Inferior parietal cortex (tissue), 1 donor: ENCODE results near the gene SOS2.

Experiments used
- DNase-seq: peaks from one replicate; pipeline ENCODE4 v3.0.0-alpha.2; 2016; ENCODE audit errors: extremely low spot score

SOS2 gene

GRCh38 chr14:50116181-50116956 lies 115.0 kb downstream of the SOS2 start, which contains the start of gene VCPKMT:
TSS of gene VCPKMT (minus strand) at chr14:50116572. CDS start at chr14:50116552, 20 bp downstream.
- peak; percentile 92 for DNase-seq

DNA sequence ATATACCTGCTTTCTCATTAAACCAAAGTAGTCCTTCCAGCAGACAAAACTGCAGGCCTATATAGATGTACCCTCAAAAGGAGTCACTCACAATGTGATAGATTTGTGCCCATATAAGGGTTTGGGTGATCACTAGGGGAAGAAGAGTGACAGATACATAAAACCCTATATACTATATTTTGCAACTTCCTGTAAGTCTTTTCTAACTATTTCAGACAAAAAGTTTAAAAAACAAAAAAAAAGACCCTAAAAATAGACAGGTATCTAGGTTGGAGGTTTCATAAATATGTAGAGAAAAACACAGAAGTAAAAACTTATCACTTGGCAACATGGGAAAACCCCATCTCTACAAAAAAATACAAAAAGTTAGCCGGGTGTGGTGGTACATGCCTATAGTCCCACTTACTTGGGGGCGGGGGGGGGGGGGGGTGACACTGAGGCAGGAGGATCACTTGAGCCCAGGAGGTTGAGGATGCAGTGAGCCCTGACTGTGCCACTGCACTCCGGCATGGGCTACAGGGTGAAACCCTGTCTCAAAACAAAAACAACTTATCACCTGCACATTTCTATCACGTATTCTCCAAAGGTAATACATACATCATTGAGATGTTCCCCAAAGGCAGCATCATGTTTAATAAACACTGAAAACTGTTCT lies 117.9 kb downstream of the SOS2 start:
- no peak for DNase-seq

DNA sequence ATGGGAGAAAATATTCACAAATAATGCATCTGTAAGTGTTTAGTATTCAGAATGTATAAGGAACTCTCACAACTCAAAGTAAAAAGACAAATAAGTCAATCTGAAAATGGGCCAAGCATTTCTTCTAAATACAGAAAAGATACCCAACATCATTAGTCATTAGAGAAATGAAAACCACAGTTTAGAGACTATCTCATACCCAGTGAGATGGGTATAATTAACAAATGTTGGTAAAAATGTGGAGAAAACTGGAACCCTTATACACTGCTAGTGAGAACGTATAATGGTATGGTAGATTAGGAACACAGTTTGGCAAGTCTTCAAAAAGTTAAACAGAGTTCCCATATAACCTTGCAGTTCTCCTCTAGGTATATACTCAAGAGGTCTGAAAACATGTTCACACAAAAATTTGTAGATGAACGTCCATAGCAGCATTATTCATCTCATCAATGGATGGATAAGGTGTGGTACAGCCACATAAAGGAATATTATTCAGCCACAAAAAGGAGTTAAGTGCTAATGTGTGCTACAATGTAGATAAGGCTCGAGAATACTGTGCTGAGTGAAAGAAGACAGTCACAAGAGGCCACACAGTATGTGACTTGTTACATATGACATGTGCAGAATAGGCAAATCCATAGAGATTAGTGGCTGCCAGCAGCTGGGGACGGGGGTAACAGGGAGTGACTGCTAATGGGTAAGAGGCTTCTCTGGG lies 120.9 kb downstream of the SOS2 start:
- DNase-seq = no peak

DNA sequence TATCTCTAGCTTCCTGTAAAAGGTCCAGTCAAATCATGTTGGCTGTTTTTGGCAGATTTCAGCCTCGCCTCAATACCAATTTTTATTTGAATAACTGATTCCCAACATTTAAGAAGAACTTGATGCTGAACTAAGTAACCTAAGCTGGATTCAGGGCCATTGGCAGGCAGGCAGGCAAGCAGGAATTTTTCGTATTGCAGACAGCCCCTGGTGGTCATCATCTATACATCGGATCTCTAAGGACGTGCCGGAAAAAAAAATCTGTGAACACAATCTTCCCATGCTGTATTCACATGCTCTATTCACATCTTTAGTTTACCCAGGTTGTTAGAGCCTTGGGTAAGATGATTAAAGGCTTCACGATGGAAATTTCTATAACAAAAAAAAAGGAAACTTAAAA lies 122.0 kb downstream of the SOS2 start:
- DNase-seq = no peak

GRCh38 chr14:50107850-50108249 lies 123.5 kb downstream of the SOS2 start:
- no peak for DNase-seq

GRCh38 chr14:50106178-50106577 lies 125.2 kb downstream of the SOS2 start:
- DNase-seq = no peak

- no peak for DNase-seq
Observed at GRCh38 chr14:50103558-50103957, 127.8 kb downstream of the SOS2 start.

DNA sequence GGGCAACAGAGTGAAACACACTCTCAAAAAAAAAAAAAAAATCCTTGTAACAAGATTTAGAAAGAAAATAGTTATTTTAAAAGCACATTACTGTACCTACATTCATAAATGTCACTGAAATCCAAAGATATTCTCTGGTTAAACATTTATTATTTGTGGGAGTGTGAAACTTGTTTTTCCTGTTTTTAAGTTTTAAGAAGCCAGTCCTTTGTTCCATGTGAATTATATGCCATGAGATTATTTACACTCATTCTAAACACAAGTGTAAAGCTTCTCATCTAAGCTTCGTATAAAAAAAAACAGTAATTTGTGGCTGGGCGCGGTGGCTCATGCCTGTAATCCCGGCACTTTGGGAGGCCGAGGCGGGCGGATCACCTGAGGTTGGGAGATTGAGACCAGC lies 130.0 kb downstream of the SOS2 start:
- DNase-seq = no peak

GRCh38 chr14:50100805-50101204 lies 130.6 kb downstream of the SOS2 start:
- DNase-seq = no peak

GRCh38 chr14:50099335-50099734 lies 132.0 kb downstream of the SOS2 start:
- no peak for DNase-seq

DNA sequence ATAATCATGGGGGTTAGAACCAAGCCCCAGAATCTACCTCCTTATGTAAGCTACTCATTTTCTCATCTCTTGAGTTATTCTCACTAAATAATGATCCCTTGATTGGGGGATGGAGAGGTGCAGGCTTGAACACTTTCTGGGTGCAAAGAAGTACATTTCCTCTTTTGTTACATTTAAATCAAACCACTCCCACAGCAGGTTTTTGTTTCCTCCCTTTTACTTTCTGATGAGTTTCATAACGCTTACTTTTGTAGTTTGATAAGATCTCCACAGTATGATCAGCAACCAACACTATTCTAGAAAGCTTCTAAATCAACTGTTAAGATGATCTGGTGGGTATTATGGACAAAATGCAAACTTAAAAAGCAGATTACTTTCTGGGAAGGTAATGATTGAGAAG lies 135.5 kb downstream of the SOS2 start:
- no peak for DNase-seq

DNA sequence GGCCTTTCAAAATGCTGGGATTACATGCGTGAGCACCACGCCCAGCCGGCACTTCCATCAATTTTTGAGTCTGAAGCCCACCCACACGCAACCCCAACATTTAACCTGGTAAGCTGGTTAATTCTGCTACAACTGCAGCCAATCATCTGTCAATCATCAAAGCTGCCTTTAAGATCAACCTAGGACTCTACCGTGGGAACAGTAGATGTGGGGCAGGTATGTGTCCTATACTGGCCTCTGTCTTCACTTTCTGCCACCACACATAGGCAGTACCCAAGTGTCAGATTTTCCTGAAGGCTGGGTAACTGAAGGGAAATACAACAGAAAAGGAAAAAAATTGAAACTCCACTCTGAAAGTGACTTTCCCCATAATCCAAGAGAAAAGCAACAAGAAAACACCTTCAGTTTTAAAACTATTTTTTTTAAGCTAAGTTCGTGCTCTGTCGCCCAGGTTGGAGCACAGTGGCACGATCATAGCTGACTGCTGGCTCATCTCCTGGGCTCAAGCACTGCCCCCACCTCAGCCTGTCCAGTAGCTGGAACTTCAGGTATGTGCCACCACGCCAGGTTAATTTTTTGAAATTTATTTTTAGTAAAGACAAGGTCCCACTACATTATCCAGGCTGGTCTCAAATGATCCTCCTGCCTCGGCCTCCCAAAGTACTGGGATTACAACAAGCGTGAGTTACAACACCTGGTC lies 137.2 kb downstream of the SOS2 start:
- no peak for DNase-seq

DNA sequence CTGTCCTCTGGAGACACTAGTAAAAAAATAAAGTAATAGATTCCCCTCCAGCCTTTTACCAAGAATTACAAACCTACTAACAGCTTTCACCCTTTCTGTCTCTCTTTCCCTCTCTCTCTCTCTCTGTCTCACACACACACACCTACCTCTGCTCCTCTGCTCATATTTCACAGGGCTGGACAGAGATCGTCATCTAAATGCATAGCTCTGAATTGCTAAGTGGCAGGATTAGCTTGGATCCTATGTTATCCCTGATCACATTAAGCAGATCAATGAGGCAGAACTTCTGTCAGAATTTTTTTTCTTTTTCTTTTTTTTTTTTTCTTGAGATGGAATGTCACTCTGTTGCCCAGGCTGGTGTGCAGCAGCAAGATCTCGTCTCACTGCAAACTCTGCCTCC lies 137.9 kb downstream of the SOS2 start:
- DNase-seq = no peak

DNA sequence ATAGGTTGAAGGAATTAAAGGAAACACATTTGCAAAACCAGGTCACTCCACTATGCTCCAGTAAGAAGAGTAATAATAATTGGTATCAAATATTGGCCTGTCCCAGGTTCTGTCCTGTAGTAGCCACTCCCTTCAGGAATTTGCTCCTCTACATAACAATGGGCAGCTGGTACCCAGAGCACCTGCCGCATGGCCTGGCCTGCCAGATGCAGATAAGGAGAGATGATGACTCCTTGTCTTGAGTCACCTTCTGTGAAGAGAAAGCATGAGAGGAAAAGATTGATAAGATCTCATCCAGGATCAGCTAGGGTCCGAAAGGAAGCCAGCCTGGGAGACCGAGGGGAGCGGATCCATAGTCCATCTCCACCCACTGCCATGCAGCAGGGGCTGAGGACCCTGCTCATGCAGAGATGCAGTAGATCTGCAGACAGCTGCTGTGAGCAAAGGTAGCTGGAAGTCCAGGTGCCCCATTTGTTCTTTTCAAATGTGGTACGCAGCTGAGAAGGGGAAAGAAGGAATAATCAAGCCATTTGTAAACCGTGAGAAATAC lies 139.3 kb downstream of the SOS2 start:
- no peak for DNase-seq

DNA sequence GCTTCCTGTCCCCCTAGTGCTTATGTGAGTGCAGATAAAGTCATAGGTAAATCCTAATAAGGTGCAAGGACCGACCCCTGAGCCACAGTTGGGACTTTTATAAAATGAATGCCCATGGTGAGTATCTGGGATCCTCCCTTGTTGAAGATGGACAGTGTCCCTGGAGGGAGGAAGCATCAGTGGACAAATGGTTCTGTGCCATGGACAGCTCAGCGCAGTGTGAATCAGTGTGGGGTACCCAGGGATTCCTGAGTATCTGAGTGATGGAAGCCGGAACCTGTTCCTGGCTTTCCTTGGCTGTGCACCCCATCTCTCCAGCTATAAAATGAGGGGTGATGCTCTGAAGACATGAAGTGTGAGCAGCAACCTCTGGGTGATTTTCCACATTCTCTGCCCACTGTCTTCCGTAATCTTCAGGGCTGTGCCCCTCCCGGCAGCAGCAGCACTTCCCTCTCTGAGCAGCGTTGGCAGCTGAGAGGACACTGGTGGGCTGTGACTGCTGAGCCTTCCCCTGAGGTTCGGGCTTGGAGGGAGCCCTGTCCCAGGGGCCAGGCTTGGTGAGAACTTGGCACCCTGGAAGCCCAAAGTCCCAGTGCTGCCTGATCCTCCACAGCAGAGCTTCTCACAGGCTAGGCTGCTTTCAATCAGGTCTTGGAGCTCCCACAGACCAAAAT lies 140.0 kb downstream of the SOS2 start:
- no peak for DNase-seq

DNA sequence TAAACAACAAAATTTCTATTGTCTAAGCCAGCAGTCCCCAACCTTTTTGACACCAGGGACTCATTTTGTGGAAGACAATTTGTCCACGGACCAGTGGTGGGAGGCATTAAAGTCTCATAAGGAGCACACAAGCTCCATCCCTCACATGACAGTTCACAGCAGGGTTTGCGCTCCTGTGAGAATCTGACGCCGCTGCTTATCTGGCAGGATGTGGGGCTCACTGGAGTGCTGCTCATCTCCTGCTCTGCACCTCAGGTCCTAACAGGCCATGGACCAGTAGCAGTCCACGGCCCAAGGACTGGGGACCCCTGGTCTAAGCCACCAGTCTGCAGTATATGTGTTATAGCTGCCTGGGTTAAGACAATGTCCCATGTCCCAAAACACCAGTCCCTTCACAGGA lies 142.2 kb downstream of the SOS2 start:
- DNase-seq = no peak

- no peak for DNase-seq
Observed at GRCh38 chr14:50088731-50089130, 142.6 kb downstream of the SOS2 start.

DNA sequence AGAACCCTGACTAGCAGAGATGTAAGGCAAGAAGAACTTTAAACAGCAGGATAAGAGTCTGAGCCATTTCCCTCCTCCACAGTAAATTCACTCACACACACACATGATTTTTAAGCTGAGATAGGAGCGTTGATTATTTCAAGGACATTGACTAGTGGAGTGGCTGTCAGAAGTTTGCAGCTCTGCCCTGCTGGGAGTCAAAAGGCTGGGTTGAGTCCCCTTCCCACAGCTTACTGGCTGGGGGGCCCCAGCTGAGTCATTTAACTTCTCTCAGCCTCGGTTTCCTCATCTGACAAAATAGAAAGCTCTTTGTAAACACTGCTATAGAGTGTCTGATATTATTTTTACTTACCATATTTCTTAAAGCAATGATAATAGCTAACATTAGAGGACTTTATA lies 143.3 kb downstream of the SOS2 start:
- no peak for DNase-seq

- no peak for DNase-seq
Observed at GRCh38 chr14:50087341-50088116, 143.8 kb downstream of the SOS2 start.

DNA sequence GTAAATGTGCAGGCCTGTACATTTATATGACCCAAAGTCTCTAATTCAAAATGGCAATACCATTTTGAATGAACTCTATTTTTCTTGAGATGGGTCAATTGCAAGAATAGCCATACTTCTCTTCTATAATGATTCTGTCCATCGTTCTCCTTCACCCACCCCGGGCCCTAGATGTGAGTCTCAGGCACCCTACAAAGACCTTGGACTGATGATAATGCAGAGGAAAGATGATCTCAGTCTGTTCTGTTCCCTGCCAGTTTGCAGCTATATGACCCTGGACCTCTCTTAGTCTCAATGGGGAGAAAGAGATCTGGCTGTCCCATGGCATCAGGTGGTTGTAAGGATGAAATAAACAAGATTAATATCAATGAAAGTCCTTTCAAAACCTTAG lies 145.1 kb downstream of the SOS2 start:
- no peak for DNase-seq
